Liver (tissue), 9 donors: ENCODE data around the gene CENPO. TPM values are rescaled to one million over a fixed set of nuclear protein-coding genes. Genes with fewer than 3 reads are reported as not detected.

Experiments used
- DNase-seq: peaks from one replicate; pipeline ENCODE4 v3.0.0-alpha.2; 2017; ENCODE audit warnings: low spot score
- H3K27ac ChIP-seq, 2 donors: one replicate each; pipeline ENCODE4 v1.7.0; 2013; ENCODE audit warnings: inconsistent platforms in 2 of 2, low read length in 2 of 2, control low read depth in 1 of 2, low read depth in 1 of 2, mild to moderate bottlenecking in 1 of 2
- H3K27me3 ChIP-seq, 4 donors: one replicate each; pipeline versions ENCODE4 v1.6.1 to v1.7.0; 2013; ENCODE audit warnings: low read length in 3 of 4, inconsistent platforms in 1 of 4, mild to moderate bottlenecking in 1 of 4, moderate library complexity in 1 of 4; ENCODE audit not compliant: control insufficient read depth in 4 of 4, insufficient read depth in 4 of 4
- H3K36me3 ChIP-seq, 4 donors: one replicate each; pipeline versions ENCODE4 v1.6.1 to v1.7.0; 2013; ENCODE audit warnings: low read length in 3 of 4, mild to moderate bottlenecking in 3 of 4, low read depth in 1 of 4, moderate library complexity in 1 of 4; ENCODE audit not compliant: control insufficient read depth in 4 of 4, insufficient read depth in 3 of 4
- H3K4me1 ChIP-seq, 4 donors: one replicate each; pipeline versions ENCODE4 v1.6.1 to v1.7.0; 2013; ENCODE audit warnings: low read length in 3 of 4, mild to moderate bottlenecking in 3 of 4, moderate library complexity in 1 of 4; ENCODE audit not compliant: control insufficient read depth in 4 of 4, insufficient read depth in 4 of 4
- H3K4me3 ChIP-seq, 3 donors: one replicate each; pipeline versions ENCODE4 v1.6.1 to v1.7.0; 2013; ENCODE audit warnings: low read length in 3 of 3, control low read depth in 1 of 3, low read depth in 1 of 3, mild to moderate bottlenecking in 1 of 3
- H3K9ac ChIP-seq, 2 donors: one replicate each; pipeline ENCODE4 v1.7.0; 2013; ENCODE audit warnings: low read length in 2 of 2, mild to moderate bottlenecking in 2 of 2, moderate library complexity in 2 of 2, control low read depth in 1 of 2, low read depth in 1 of 2
- H3K9me3 ChIP-seq, 4 donors: one replicate each; pipeline versions ENCODE4 v1.6.1 to v1.7.0; 2013; ENCODE audit warnings: low read length in 3 of 4; ENCODE audit not compliant: control insufficient read depth in 4 of 4
- ATF3 ChIP-seq: IDR thresholded peaks from 2 replicates; pipeline ENCODE4 v1.6.1; 2016; ENCODE audit warnings: antibody characterized with exemption
- EGR1 ChIP-seq, 2 donors: IDR thresholded peaks; 2 replicates each; pipeline ENCODE4 v1.6.1; 2016 to 2018; ENCODE audit warnings: antibody characterized with exemption in 2 of 2, low read depth in 2 of 2
- FOXA1 ChIP-seq: IDR thresholded peaks from 2 replicates; pipeline ENCODE4 v1.6.1; 2016; ENCODE audit warnings: antibody characterized with exemption
- FOXA2 ChIP-seq: IDR thresholded peaks from 2 replicates; pipeline ENCODE4 v1.6.1; 2016; ENCODE audit warnings: antibody characterized with exemption
- GABPA ChIP-seq, 2 donors: IDR thresholded peaks in 1 of 2; conservative IDR thresholded peaks in 1 of 2; 2 replicates each; pipeline ENCODE4 v1.6.1; 2016; ENCODE audit warnings: antibody characterized with exemption in 2 of 2, mild to moderate bottlenecking in 1 of 2, moderate library complexity in 1 of 2
- HNF4A ChIP-seq, 2 donors: conservative IDR thresholded peaks; 2 replicates each; pipeline ENCODE4 v1.6.1; 2016; ENCODE audit warnings: antibody characterized with exemption in 2 of 2, mild to moderate bottlenecking in 2 of 2
- HNF4G ChIP-seq: IDR thresholded peaks from 2 replicates; pipeline ENCODE4 v1.6.1; 2016; ENCODE audit warnings: antibody characterized with exemption
- JUND ChIP-seq, 2 donors: IDR thresholded peaks; 2 replicates each; pipeline ENCODE4 v1.6.1; 2016; ENCODE audit warnings: antibody characterized with exemption in 2 of 2
- MAX ChIP-seq: IDR thresholded peaks from 2 replicates; pipeline ENCODE4 v1.6.1; 2016; ENCODE audit warnings: antibody characterized with exemption
- NR2F2 ChIP-seq: IDR thresholded peaks from 2 replicates; pipeline ENCODE4 v1.6.1; 2016; ENCODE audit warnings: antibody characterized with exemption
- RAD21 ChIP-seq, 2 donors: IDR thresholded peaks; 2 replicates each; pipeline ENCODE4 v1.6.1; 2016; ENCODE audit warnings: antibody characterized with exemption in 2 of 2, mild to moderate bottlenecking in 2 of 2
- REST ChIP-seq: IDR thresholded peaks from 2 replicates; pipeline ENCODE4 v1.6.1; 2016; ENCODE audit warnings: antibody characterized with exemption, mild to moderate bottlenecking
- SP1 ChIP-seq: IDR thresholded peaks from 2 replicates; pipeline ENCODE4 v1.6.1; 2018; ENCODE audit warnings: antibody characterized with exemption, mild to moderate bottlenecking
- TAF1 ChIP-seq: conservative IDR thresholded peaks from 2 replicates; pipeline ENCODE4 v1.6.1; 2016; ENCODE audit warnings: antibody characterized with exemption, mild to moderate bottlenecking
- YY1 ChIP-seq: IDR thresholded peaks from 2 replicates; pipeline ENCODE4 v1.6.1; 2016; ENCODE audit warnings: antibody characterized with exemption, mild to moderate bottlenecking
- WGBS: extraction: QIAGEN DNeasy Blood & Tissue Kit; methylation state at CpG from one replicate; pipeline ENCODE4 v1.1.7; 2013; 5-methylcytosine and 5-hydroxymethylcytosine counted together
- polyA plus RNA-seq, 2 donors: library from polyadenylated mRNA; stranded (reverse) in 1 of 2; unstranded in 1 of 2; fragments of 200-250 nt in 1 of 2; fragments of >200 nt in 1 of 2; fragmentation: Nextera tagmentation in 1 of 2; extraction: Ambion mirVana in 1 of 2; gene quantifications; one replicate each; pipeline versions ENCODE4 v1.2.1 to v1.2.3, GENCODE V29; 2013 to 2015
- total RNA-seq, 2 donors: library from RNA; depleted of rRNA; stranded (reverse); fragments of >200 nt; gene quantifications; one replicate each; pipeline ENCODE4 v1.2.3, GENCODE V29; 2014
- TF ChIP-seq, protein P1 (sequence below): IDR thresholded peaks from 2 replicates; pipeline ENCODE4 v1.6.1; 2016; ENCODE audit warnings: antibody characterized with exemption
- TF ChIP-seq, protein P2 (sequence below): fragments of 150-350 bp; IDR thresholded peaks from 2 replicates; pipeline ENCODE4 v1.5.1; 2017; ENCODE audit warnings: improper control_type of control experiment, low read depth, low read length; ENCODE audit not compliant: missing input control
- donor health status: healthy.
- donor health status: healthy.
- donor health status: healthy.
- donor health status: healthy.
- donor health status: healthy.

CENPO gene
- total and polyA plus RNA-seq, 4 donors, result 2.2 to 17.8 (median 3.2) TPM

DNA sequence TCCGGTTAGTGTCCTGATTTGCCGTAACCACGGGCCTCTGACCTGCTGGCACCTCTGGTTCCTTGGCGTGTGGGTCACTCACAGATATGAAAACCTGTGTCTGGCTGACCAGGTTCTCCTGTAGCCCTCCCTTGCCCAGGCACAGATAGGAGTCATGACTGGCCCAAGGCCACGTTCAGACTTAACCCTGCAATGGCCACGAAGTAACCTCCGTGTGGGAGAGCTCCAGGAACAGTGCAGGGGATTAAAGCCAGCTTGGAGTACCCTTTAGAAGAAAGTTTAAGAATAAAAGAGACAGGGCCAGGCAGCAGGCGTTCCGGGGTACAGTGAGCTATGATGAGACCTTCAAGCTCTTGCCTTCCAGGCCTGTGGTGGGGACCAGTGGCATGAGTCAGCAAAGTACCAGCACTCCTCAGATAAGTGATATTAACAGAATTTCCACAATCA is 25.5 kb downstream of the CENPO start:
- H3K27me3 ChIP-seq, result no peaks in the 10 kb centered on the region
- no peak overlapping the region for H3K27ac ChIP-seq
- H3K36me3 ChIP-seq, result peaks cover 0 to 14% (median 2%) of the 10 kb centered on the region in 4 donors
- no peak overlapping the region for H3K4me3 ChIP-seq
- H3K9ac ChIP-seq, result no peak overlapping the region
- no peaks in the 10 kb centered on the region for H3K4me1 ChIP-seq
- H3K9me3 ChIP-seq, result no peaks in the 10 kb centered on the region
- no peak for TF ChIP-seq ATF3
- TF ChIP-seq, protein P1, sequence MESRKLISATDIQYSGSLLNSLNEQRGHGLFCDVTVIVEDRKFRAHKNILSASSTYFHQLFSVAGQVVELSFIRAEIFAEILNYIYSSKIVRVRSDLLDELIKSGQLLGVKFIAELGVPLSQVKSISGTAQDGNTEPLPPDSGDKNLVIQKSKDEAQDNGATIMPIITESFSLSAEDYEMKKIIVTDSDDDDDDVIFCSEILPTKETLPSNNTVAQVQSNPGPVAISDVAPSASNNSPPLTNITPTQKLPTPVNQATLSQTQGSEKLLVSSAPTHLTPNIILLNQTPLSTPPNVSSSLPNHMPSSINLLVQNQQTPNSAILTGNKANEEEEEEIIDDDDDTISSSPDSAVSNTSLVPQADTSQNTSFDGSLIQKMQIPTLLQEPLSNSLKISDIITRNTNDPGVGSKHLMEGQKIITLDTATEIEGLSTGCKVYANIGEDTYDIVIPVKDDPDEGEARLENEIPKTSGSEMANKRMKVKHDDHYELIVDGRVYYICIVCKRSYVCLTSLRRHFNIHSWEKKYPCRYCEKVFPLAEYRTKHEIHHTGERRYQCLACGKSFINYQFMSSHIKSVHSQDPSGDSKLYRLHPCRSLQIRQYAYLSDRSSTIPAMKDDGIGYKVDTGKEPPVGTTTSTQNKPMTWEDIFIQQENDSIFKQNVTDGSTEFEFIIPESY, result no peak
- no peak for TF ChIP-seq TAF1
- TF ChIP-seq MAX, result no peak
- no peak for TF ChIP-seq JUND (IDR thresholded peaks at IDR 0.05)
- no peak for TF ChIP-seq FOXA2
- no peak for TF ChIP-seq HNF4A (conservative IDR thresholded peaks at IDR 0.05)
- TF ChIP-seq YY1, result no peak
- TF ChIP-seq HNF4G, result no peak
- 72% methylated on average over 9 of the region's 9 CpGs for WGBS
- no peak for DNase-seq

DNA sequence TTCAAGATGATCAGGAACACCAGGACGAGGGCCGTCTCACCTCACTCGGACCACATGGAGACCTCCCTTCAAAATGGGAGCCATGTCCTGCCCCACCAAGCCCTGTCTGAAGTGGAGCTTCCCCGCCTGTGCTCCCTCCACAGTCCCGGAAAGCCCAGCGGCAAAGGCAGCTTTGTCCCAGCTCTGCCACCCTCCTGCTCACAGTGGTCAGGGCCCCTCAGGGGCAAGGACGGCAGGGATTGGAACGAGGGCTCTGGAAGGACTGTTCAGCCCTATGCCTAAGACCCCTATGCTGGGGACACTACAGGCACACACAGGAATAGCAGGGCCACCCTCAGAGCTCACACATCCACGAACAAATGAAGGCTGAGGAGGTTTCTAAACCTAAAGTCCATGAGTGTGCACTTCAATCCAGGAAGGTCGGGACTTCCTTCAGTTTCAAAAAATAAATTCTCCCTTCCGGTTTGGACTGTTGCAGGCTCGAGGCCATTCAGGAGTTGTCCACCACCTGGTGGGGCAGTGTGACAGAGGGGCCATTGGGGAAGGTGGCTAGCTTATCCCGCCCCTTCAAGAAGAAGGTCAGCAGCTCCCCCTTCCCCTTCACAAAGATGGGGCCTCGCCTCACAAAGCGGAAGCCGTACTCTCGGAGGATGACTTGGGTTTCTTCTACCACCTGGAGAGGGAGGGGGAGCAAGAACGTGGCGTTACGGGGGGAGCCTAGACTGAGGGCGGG is 26.4 kb downstream of the CENPO start:
- no peak overlapping the region for H3K4me3 ChIP-seq
- no peak overlapping the region for H3K27ac ChIP-seq
- WGBS, result 94% methylated on average over 21 of the region's 21 CpGs
- DNase-seq, result no peak
- H3K27me3 ChIP-seq, result no peaks in the 10 kb centered on the region
- H3K9ac ChIP-seq, result no peak overlapping the region
- peaks cover 0 to 14% (median 2%) of the 10 kb centered on the region in 4 donors for H3K36me3 ChIP-seq
- no peaks in the 10 kb centered on the region for H3K4me1 ChIP-seq
- TF ChIP-seq JUND (IDR thresholded peaks at IDR 0.05) (no peak), MAX (no peak), ATF3 (no peak), NR2F2 (no peak), HNF4A (conservative IDR thresholded peaks at IDR 0.05) (no peak), GABPA (IDR thresholded peaks at IDR 0.05 in 1 of 2, conservative IDR thresholded peaks at IDR 0.05 in 1 of 2) (no peak), REST (no peak), HNF4G (no peak), TAF1 (no peak), RAD21 (IDR thresholded peaks at IDR 0.05) (no peak), YY1 (no peak), EGR1 (IDR thresholded peaks at IDR 0.05; ENCODE audit: low read depth in 2 of 2) (no peak), SP1 (no peak), FOXA1 (no peak), FOXA2 (no peak)
- TF ChIP-seq, protein P1, result no peak
- TF ChIP-seq, protein P2, sequence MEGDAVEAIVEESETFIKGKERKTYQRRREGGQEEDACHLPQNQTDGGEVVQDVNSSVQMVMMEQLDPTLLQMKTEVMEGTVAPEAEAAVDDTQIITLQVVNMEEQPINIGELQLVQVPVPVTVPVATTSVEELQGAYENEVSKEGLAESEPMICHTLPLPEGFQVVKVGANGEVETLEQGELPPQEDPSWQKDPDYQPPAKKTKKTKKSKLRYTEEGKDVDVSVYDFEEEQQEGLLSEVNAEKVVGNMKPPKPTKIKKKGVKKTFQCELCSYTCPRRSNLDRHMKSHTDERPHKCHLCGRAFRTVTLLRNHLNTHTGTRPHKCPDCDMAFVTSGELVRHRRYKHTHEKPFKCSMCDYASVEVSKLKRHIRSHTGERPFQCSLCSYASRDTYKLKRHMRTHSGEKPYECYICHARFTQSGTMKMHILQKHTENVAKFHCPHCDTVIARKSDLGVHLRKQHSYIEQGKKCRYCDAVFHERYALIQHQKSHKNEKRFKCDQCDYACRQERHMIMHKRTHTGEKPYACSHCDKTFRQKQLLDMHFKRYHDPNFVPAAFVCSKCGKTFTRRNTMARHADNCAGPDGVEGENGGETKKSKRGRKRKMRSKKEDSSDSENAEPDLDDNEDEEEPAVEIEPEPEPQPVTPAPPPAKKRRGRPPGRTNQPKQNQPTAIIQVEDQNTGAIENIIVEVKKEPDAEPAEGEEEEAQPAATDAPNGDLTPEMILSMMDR, result no peak
- H3K9me3 ChIP-seq, result no peaks in the 10 kb centered on the region
